Transverse colon (tissue), 3 donors: ENCODE measurements around the gene IL36B.

Experiments used
- CTCF ChIP-seq, 5 experiments: fragments of 200-600 bp in 3 of 5; fragments of 450-650 bp in 2 of 5; sonication (generic) in 3 of 5; IDR thresholded peaks; 1 replicate in 2 of 5; 2 replicates in 3 of 5; pipeline ENCODE4 v1.5.1; 2016 to 2017; ENCODE audit warnings: antibody characterized with exemption in 5 of 5, inconsistent platforms in 3 of 5, mild to moderate bottlenecking in 2 of 5, moderate library complexity in 1 of 5
- POLR2A ChIP-seq: fragments of 450-650 bp; IDR thresholded peaks from one replicate; pipeline ENCODE4 v1.6.1; 2016; ENCODE audit warnings: antibody characterized with exemption, mild to moderate bottlenecking, moderate library complexity

- TF ChIP-seq CTCF (IDR thresholded peaks at IDR 0.05) (no peak), POLR2A (no peak)
Measured at GRCh38 chr2:113012436-113013335, 40.0 kb downstream of the IL36B start.
